ENCODE data around the gene CCDC117. TPM values are rescaled to one million over a fixed set of nuclear protein-coding genes. Genes with fewer than 3 reads are reported as not detected.
"Not testable (repeated sequence)": the region's sequence is repeated elsewhere in the genome, so short reads cannot be mapped to it uniquely, and the experiment has no call there.

CCDC117 gene
- total RNA-seq, 1 donor from 2014 or later = 10.1 TPM

DNA sequence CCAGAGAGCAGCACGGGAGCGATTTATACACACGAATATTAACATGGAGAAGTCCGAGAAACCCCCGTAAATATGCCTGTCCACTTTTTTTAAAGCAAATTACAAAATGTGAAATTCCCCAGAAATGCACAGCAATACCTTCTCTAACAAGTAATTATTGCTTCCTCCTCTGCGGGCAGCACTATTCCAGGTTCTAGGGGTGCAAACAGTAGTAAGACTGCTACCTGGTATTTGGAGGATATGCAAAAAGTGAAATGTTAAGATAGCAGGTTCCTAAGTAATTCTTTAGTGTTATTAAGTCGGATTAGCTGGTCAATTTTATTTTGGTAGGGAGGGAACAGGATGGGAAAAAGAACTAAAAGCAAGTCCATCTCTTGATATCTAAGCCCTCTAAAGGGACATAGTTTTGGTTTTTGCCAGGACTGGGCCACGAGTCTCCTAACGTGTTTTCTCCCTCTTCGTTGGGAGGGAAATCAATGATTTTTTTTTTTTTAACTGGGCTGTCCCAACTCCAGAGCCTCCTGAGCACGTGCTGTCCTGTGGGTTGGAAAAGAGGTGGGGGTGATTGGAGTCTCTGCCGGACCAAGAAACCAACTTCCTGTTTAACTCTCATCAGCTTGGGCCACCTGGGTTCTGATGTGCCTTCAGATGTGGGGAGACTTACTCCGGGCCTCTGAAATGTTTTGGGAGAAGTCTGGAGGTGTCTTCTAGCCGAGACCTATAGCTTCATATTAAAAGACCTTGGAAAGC, 29.5 kb downstream of the CCDC117 start:
- Histone ChIP-seq H3K4me1 (peaks cover 54% of the 10 kb centered on the region), H3K27ac (replicated peaks) (peak overlapping the region; percentile 24), H3K36me3 (peaks cover 18% of the 10 kb centered on the region), H3K4me3 (peak overlapping the region; percentile 97), H3K27me3 (ENCODE audit: low read depth) (no peaks in the 10 kb centered on the region), H3K9me3 (replicated peaks) (no peaks in the 10 kb centered on the region)
- TF ChIP-seq, protein P1, sequence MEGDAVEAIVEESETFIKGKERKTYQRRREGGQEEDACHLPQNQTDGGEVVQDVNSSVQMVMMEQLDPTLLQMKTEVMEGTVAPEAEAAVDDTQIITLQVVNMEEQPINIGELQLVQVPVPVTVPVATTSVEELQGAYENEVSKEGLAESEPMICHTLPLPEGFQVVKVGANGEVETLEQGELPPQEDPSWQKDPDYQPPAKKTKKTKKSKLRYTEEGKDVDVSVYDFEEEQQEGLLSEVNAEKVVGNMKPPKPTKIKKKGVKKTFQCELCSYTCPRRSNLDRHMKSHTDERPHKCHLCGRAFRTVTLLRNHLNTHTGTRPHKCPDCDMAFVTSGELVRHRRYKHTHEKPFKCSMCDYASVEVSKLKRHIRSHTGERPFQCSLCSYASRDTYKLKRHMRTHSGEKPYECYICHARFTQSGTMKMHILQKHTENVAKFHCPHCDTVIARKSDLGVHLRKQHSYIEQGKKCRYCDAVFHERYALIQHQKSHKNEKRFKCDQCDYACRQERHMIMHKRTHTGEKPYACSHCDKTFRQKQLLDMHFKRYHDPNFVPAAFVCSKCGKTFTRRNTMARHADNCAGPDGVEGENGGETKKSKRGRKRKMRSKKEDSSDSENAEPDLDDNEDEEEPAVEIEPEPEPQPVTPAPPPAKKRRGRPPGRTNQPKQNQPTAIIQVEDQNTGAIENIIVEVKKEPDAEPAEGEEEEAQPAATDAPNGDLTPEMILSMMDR (IDR thresholded peaks at IDR 0.05; ENCODE audit: borderline replicate concordance) = no peak
- intact Hi-C loops (cut with micrococcal nuclease) = no loop called here
- no peak for DNase-seq

DNA sequence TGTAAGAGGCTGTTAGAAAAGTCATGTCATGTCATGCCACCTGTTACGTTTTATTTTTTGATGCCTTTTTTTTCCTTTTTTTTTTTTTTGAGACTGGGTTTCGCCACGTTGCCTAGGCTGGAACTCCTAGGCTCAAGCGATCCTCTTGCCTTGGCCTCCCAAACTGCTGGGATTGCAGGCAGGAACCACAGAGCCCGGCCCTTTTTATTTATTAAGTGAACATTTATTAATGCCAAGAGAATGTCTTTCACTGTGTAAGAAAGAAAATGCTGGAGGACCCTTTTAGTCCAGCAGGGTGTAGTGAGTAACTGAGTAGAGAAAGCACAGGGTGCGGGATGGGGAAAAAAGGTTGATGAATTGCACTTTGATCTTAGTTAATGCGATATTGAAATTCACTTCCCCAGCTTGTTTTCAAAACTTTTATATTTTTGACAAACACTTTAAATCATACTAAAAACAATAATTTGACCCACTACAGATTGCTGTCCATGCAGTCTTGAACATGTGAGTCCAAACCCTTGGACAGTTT, 30.2 kb downstream of the CCDC117 start:
- H3K36me3 ChIP-seq = peaks cover 13% of the 10 kb centered on the region
- H3K4me3 ChIP-seq = peak overlapping the region; percentile 97
- no peaks in the 10 kb centered on the region for H3K9me3 ChIP-seq (replicated peaks)
- no peak for DNase-seq
- TF ChIP-seq, protein P1 (IDR thresholded peaks at IDR 0.05; ENCODE audit: borderline replicate concordance) = no peak
- H3K27ac ChIP-seq (replicated peaks) = peak overlapping the region; percentile 24
- H3K4me1 ChIP-seq = peaks cover 47% of the 10 kb centered on the region
- intact Hi-C loops (cut with micrococcal nuclease) = no loop called here
- H3K27me3 ChIP-seq (ENCODE audit: low read depth) = no peaks in the 10 kb centered on the region

DNA sequence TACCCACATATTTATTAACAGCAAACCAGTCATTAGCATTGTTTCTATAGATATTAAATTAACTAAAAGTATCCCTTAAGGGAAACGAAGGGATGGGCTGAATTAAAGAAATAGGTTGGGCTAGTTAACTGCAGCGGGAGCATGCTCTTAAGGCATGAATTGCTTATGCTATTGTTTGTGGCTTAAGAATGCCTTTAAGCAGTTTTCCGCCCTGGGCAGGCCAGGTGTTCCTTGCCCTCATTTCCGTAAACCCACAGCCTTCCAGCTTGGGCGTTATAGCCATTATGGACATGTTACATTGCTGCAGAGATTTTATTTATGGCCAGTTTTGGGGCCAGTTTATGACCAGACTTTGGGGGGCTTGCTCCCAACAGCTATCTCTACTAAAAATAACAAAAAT, 32.9 kb downstream of the CCDC117 start:
- H3K27ac ChIP-seq (replicated peaks); H3K36me3 ChIP-seq; H3K27me3 ChIP-seq (ENCODE audit: low read depth); H3K9me3 ChIP-seq (replicated peaks); H3K4me3 ChIP-seq; intact Hi-C loops (cut with micrococcal nuclease); DNase-seq: not testable (repeated sequence)
- peaks cover 22% of the 10 kb centered on the region for H3K4me1 ChIP-seq

GRCh38 chr22:28808716-28809355, 36.3 kb downstream of the CCDC117 start:
- no peak for DNase-seq
- intact Hi-C loops (cut with micrococcal nuclease) = no loop called here

DNA sequence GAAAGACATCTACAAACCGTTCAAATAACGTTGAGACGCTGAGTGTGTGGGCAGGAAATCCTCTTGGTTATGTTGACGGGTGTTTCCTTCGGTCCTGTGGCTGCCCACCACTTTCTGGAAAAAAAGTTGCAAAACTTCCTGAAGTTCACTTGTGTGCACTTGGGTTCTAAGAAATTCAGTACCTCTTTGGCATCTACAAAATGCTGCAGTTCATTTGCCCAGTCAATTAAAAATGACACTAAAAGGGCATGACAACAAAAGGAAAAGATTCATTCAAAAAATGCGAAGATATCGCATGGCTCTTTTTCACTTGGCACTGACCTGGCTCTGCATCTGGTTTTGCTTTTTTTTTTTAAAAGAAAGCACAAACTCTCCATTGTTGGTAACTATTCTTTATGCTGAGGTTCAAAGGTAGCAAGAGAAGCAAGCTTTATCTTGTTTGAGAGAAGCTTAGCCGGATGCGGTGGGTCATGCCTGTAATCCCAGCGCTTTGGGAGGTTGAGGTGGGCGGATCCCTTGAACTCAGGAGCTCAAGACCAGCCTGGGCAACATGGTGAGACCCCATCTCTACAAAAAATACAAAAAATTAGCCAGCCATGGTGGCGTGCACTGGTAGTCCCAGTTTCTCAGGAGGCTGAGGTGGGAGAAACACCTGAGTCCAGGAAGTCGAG, 38.5 kb downstream of the CCDC117 start:
- H3K4me3 ChIP-seq = no peak overlapping the region
- intact Hi-C loops (cut with micrococcal nuclease) = no loop called here
- TF ChIP-seq, protein P1 (IDR thresholded peaks at IDR 0.05; ENCODE audit: borderline replicate concordance) = no peak
- H3K9me3 ChIP-seq (replicated peaks) = no peaks in the 10 kb centered on the region
- H3K27me3 ChIP-seq (ENCODE audit: low read depth) = no peaks in the 10 kb centered on the region
- H3K27ac ChIP-seq (replicated peaks) = peak overlapping the region; percentile 46
- peaks cover 27% of the 10 kb centered on the region for H3K4me1 ChIP-seq
- DNase-seq = no peak
- H3K36me3 ChIP-seq = peaks cover 8% of the 10 kb centered on the region

More at GRCh38 chr22:28808716-28809355, 36.3 kb downstream of the CCDC117 start:
- peaks cover 8% of the 10 kb centered on the region for H3K36me3 ChIP-seq
- TF ChIP-seq, protein P1 (IDR thresholded peaks at IDR 0.05; ENCODE audit: borderline replicate concordance) = no peak
- no peaks in the 10 kb centered on the region for H3K9me3 ChIP-seq (replicated peaks)
- H3K4me1 ChIP-seq = peaks cover 23% of the 10 kb centered on the region
- no peak overlapping the region for H3K4me3 ChIP-seq
- no peaks in the 10 kb centered on the region for H3K27me3 ChIP-seq (ENCODE audit: low read depth)
- H3K27ac ChIP-seq (replicated peaks) = no peak overlapping the region
